GM19238 (cell line): ENCODE results near the gene ARRB1.

ENCODE experiments used
- DNase-seq: peaks from one replicate; pipeline ENCODE4 v3.0.0; 2011; ENCODE audit warnings: low spot score; ENCODE audit not compliant: insufficient read length

The ARRB1 gene

GRCh38 chr11:75301601-75302345 is 49.7 kb downstream of the ARRB1 start:
- no peak for DNase-seq

DNA sequence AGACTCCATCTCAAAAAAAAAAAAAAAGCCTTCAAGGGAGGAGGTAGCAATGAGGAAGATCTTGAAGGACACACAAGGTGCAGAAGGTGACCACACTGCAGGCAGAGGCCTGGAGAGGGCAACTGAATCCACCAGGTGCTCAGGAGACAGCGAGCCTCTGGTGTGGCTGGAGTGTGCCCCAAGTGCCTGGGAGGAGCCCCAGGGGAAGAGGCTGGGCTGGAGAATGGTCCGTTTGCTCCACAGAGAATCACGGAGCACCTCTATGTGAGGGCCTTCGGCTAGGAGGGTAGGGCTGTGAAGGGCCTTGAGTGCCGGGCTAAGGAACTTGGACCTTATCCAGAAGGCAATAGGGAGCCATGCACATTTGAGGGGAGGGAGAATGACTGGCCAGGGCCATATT is 50.3 kb downstream of the ARRB1 start:
- no peak for DNase-seq

DNA sequence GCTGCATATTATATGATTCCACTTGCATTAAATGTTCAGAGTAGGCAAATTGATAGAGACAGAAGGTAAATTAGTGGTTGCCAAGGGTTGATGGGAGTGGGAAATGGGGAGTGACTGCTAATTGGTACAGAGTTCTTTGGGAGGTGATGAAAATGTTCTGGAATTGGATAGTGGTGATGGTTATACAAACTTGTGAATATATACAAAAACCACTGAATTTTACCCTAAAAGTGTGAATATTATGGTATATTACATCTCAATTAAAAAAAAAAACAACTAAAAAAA is 52.5 kb downstream of the ARRB1 start:
- DNase-seq = no peak

- no peak for DNase-seq
Measured at GRCh38 chr11:75298191-75298975, 53.1 kb downstream of the ARRB1 start.

DNA sequence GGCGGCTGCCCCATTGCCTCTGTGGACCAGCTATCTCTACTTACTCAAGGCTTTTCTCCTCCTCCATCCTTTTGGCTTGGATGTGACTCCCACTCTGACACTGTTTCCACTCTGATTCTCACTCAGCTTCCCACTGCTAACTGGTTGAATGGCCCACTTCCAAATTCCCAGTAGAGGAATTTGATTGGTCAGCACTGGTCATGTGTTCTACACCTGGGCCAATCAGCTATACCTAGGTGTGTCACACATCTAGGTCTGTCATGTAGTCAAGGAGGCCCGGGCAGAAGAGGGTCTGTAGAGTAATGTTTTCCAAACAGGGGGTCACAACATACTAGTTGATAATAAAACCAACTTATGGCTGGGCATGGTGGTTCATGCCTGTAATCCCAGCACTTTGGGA is 57.6 kb downstream of the ARRB1 start:
- DNase-seq = no peak

DNA sequence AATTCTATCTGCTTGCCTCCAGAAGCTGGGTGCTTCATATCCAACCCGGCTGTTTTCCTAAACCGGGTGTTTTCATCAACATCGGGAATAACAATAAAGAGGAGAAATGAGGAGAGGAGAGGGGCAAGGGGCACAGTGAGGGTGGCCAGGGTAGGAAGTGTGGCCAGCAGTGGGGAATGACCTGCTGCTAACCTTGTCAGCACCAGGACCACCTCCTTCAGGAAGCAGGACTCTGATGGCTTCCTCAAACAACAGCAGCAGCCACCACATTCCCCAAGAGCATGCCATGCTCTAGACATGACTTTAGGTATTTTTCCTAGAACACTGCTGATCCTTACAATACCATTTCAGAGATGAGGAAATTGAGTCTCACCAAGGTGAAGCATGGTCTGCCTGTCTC is 58.5 kb downstream of the ARRB1 start:
- no peak for DNase-seq

DNA sequence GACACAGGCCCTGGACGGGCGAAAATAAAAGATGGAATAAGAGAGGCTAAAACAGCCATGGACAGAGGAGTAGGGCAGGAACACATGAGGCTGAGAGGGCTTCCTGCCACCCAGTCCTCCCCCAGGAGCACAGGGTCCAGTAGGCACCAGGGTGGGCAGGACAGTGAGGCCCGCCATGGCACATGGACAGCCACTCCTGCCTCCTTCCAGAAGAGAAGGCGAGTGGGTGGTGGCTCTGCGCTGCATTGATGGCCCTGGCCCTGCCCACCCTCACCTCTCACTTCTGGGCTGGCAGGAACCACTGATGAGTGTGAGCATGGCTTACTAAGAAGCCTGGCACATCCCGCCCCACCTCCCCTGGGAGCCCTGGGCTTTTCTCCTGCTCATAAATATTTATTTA is 59.7 kb downstream of the ARRB1 start:
- no peak for DNase-seq

- DNase-seq = no peak
Measured at GRCh38 chr11:75289919-75290318, 61.5 kb downstream of the ARRB1 start.

DNA sequence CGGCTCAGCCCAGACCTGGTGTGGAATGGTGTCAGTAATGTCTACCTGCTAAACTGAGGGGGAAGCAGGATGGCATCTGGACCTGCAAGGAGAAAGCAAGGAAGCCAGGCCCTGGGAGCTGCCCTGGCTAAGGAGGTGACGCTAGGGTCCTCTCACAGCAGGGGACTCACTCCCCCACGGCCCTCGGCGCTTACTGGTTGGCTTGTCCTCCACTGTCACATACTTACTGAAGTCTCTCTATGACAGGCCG is 62.0 kb downstream of the ARRB1 start:
- DNase-seq = no peak

- no peak for DNase-seq
Measured at GRCh38 chr11:75287579-75287978, 63.9 kb downstream of the ARRB1 start.

DNA sequence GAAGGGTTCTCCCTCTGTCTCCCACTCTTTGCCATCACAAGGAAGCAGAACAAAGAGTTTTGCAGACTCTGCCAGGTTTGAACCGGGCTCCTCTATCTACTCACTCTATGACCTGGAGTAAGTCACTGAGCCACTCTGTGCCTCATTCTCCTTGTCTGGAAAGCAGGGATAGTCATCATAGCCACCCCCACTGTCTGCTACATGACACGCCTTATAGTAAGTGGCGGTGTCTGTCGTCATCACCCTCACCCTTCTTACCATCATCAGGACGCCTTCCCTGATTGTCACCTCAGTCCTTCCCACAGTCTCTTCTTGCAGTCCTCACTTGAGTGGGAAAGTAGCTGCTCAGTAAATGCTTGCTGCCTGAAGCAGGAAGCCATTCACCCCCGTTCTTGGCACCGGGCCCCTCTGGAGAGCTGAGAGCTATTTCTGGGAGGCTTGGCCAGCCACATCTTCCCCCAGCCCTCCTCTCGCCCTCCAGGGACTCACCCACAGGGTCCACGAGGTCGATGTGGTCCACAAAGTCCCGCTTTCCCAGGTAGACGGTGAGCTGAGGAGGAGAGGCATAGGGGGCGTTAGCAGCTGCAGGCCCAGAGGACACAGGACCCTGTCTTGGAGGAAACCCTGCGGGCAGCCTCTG is 64.5 kb downstream of the ARRB1 start:
- DNase-seq = no peak

DNA sequence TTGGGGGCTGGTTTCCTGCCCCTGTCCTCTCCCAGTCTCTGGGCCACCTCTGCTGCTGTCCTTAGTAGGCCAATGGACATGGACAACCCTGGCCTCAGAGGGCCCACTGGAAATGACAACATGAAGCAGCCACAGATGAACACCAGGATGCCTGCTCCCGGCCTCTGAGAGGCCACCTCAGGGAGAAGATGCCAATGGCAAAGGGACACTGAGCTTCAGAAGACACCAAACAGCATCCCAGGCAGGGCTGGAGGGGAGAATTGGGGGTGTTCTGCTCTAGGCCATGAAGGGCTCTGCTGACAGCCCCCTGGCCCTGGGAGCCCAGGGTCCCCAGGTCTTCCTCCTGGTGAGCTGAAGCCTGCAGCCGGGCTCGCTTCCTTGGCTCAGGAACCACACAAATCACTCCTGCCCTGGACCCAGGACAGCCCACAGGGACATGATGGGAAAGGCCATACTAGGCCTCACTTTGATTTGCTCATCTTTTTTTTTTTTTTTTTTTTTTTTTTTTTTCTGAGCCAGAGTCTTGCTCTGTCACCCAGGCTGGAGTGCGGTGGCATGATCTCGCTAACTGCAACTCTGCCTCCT is 65.6 kb downstream of the ARRB1 start:
- no peak for DNase-seq

DNA sequence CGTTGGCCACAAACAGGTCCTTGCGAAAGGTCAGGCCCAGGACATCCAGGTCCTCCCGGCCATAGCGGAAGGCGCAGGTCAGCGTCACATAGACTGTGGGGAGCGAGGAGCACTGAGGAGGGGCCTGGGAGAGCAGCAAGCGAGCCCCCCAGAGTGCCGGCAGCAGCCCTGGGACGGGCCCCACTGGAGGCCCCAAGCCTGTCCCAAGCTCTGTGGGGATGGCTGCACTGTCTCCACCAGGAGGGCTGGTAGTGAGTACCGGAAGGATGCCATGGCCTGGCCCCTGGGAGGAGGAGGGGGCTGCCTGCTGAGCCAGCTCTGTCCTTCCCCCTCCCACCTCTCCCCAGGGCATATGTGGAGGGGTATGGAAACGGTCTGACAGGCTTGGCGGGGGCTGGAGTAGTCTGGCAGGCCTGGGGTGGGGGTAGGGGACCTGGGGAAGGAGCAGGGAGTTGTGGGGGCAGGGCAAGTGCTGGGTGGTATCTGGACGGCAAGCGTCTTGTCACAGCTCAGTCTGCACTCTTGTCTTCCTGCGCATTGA is 68.0 kb downstream of the ARRB1 start:
- DNase-seq = no peak

DNA sequence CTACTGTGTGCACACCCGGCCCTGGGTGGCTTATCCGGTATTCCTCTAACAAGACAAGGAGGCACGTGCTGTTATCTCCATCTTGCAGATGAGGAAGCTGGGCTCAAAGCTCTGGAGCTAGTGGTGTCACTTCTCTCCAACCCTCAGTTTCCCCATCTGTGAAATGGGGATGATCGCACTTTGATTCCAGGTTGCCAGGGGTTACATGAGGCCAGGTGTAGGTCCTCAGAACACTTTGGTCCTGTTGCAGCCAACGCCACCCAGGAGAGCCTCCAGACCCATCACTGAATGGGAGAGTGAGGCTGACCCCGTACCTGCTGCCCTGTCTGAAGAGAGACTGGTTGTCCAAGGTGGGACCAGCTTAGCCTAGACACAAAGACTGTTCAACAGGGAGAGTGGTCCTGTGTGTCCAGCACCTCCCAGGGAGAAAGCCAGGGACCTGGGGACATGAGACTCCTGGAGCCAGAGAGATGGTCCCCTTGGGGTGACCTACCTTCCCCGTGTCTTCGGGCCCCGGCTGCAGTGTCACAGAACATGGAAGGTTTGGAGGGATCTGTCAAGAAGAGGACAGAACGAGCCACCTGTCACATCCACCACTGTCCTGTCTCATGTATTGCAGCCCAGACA is 69.9 kb downstream of the ARRB1 start:
- DNase-seq = no peak

- DNase-seq = no peak
Measured at GRCh38 chr11:75280770-75281468, 70.5 kb downstream of the ARRB1 start.

- DNase-seq = peak; percentile 77
Measured at GRCh38 chr11:75280227-75280701, 71.2 kb downstream of the ARRB1 start.

DNA sequence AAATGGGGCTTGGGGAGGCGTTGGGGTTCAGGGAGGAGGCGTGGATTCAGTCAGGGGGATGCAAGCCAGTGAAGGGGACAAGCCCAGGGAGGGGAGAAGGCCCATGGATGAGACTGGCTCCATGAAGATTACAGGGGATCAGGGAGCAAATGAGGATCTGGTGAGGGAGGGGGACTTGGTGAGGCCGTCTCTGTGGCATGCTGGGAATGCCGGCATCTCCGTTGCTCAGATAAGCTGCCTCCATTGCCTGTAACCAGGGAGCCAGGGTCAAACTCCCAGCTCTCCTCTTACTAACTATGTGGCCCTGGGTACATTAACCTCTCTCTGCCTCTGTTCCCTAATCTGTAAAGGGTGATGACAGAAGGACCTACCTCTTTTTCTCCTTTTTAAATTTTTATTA is 72.2 kb downstream of the ARRB1 start:
- no peak for DNase-seq

DNA sequence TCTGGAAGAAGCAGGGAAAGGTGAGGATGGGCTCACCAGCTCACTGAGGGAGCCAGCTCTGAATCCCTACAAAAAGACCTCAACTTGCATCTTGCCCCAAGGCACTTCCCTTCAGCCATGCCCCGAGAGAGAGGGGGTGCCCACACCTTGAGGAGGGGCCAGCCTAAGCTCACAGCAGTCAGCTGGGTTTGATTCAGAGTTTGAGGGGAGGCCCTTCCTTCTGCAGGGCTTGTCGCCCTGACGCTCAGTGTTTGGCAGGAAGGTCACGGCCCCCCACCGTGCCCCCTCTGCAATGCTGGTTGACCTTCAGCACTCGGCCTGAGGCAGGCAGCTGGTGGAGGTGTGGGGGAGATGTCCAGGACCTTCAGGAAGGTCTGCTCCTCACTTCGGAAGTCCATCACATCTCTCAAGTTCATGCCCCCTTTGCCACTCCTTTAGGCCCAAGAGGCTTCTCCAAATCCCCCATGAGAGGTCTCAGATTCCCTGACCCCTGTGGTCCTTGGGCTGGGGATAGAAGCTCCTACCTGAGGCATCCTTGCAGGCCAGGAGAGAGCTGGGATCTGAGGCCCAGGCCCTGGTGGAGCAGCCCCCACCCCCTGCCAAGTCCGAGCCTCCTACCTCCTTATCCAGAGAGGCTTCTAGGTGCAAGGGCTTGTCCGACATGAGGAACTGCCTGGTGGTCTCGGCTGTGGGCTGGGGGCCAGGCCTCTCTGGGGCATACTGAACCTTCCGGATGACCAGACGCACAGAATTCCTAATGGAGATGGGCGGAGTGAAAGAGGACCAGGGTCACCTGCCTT is 73.3 kb downstream of the ARRB1 start:
- no peak for DNase-seq

DNA sequence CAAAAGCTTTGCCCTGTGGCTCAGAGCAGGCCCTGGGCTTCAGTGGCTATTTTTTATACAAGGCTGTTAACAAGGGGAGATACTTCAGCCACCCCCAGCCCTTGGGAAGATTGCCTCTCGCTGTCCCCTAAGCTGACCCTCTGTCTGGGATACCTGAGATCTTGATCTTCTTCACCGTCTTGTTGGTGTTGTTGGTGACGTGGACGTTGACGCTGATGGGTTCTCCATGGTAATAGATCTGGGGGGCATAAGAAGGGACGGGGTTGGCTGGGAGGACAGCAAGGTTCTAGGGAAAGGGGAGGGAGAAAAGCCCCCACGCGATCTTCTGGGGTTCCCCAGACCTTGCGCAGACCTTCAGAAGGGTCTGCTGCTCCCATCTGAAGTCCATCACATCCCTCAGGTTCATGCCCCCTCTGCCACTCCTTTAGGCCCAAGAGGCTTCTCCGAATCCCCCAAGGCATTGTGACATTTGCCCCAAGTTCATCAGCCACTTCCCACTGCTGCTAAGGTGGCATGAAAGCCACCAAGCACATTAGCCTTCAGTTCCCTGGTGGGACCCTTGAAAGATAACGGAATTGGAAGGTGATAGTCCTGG is 74.2 kb downstream of the ARRB1 start:
- DNase-seq = no peak

DNA sequence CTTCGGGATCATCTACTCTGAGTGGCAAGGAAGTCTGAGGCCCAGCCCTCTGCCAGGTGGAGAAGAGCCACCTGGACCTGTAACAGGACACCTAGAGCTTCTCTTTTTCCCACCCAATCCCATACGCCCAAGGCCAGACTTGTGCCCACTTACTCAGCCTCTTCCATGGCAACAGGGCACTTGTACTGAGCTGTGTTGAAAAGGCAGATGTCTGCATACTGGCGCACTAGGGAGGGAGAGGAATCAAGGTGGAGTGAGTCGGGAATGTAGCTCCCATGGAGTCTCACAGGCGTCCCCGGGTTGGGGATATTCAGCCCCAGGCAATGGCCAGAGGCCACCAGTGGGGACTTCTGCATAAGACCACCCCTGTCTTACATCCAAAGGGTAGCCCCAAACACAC is 74.8 kb downstream of the ARRB1 start:
- DNase-seq = no peak
